H1 (cell line): Measurements from ENCODE around the gene SHISA7. TPM values are rescaled to one million over a fixed set of nuclear protein-coding genes. Genes with fewer than 3 reads are reported as not detected.

Experiments
- CTCF ChIA-PET: fragments of 300-600 bp; sonication (Branson Sonifier 250); formaldehyde crosslinking; loops from one replicate; lab custom pipeline; 2021; ENCODE audit not compliant: partially characterized antibody; lab: Charles Lee
- POLR2A ChIA-PET: fragments of 300-600 bp; sonication (Branson Sonifier 250); formaldehyde crosslinking; loops from one replicate; lab custom pipeline; 2021; ENCODE audit warnings: inconsistent platforms; ENCODE audit not compliant: partially characterized antibody; lab: Charles Lee
- DNase-seq, 2 experiments: peaks; one replicate each; pipeline versions ENCODE4 v3.0.0 to v3.0.0-alpha.2; 2010 to 2022; ENCODE audit warnings: low spot score in 2 of 2, low read depth in 1 of 2, mixed read lengths in 1 of 2
- FAIRE-seq: peaks from 2 replicates; lab custom pipeline; 2011; peaks lifted over from hg19 to GRCh38; lab: Jason Lieb, UNC
- H2AFZ ChIP-seq: 2 replicates; pipeline ENCODE4 v1.8.1; 2012; ENCODE audit warnings: low read length, inconsistent platforms
- H2AK5ac ChIP-seq: 2 replicates; pipeline ENCODE4 v1.6.1; 2013; ENCODE audit warnings: low read depth, low read length
- H2BK120ac ChIP-seq: replicated peaks from 2 replicates; pipeline ENCODE3; 2013; ENCODE audit warnings: low read depth, low read length, inconsistent platforms
- H2BK12ac ChIP-seq: 2 replicates; pipeline ENCODE4 v1.6.1; 2013; ENCODE audit warnings: low read depth, low read length
- H2BK15ac ChIP-seq: 2 replicates; pipeline ENCODE4 v1.6.1; 2013; ENCODE audit warnings: low read length
- H2BK20ac ChIP-seq: 2 replicates; pipeline ENCODE4 v1.6.1; 2013; ENCODE audit warnings: low read length
- H2BK5ac ChIP-seq: 2 replicates; pipeline ENCODE4 v1.6.1; 2013; ENCODE audit warnings: low read depth, low read length
- H3K14ac ChIP-seq: 2 replicates; pipeline ENCODE4 v1.6.1; 2013; ENCODE audit warnings: inconsistent platforms; ENCODE audit not compliant: insufficient read length
- H3K18ac ChIP-seq: 2 replicates; pipeline ENCODE4 v1.6.1; 2013; ENCODE audit warnings: low read length; ENCODE audit errors: extremely low read depth
- H3K23ac ChIP-seq: 2 replicates; pipeline ENCODE4 v1.6.1; 2013; ENCODE audit warnings: inconsistent platforms; ENCODE audit not compliant: insufficient read length
- H3K23me2 ChIP-seq: 2 replicates; pipeline ENCODE4 v1.6.1; 2013; ENCODE audit warnings: low read depth, low read length
- H3K27ac ChIP-seq: 2 replicates; pipeline ENCODE4 v1.6.1; 2011; ENCODE audit warnings: low read depth, low read length, inconsistent platforms
- H3K27me3 ChIP-seq, 4 experiments: replicated peaks in 1 of 4; 1 replicate in 1 of 4; 2 replicates in 3 of 4; pipeline versions ENCODE4 v1.6.1 to v1.8.1; 2011 to 2013; ENCODE audit warnings: low read length in 3 of 4, mild to moderate bottlenecking in 3 of 4, inconsistent platforms in 2 of 4, mixed read lengths in 2 of 4, moderate library complexity in 1 of 4; ENCODE audit not compliant: control insufficient read depth in 3 of 4, insufficient read depth in 3 of 4; ENCODE audit errors: extremely low read depth in 1 of 4
- H3K36me3 ChIP-seq, 4 experiments: 2 replicates each; pipeline versions ENCODE4 v1.6.1 to v1.8.1; 2011 to 2013; ENCODE audit warnings: mild to moderate bottlenecking in 4 of 4, low read length in 3 of 4, moderate library complexity in 2 of 4, control low read depth in 1 of 4, inconsistent platforms in 1 of 4; ENCODE audit not compliant: insufficient read depth in 4 of 4, control insufficient read depth in 2 of 4
- H3K4ac ChIP-seq: replicated peaks from 2 replicates; pipeline ENCODE3; 2013; ENCODE audit warnings: low read length, low read depth, mixed read lengths, inconsistent platforms; ENCODE audit not compliant: insufficient read length
- H3K4me1 ChIP-seq, 4 experiments: replicated peaks in 1 of 4; 1 replicate in 1 of 4; 2 replicates in 3 of 4; pipeline versions ENCODE4 v1.6.1 to v1.8.1; 2011 to 2013; ENCODE audit warnings: low read length in 3 of 4, inconsistent platforms in 2 of 4, mixed read lengths in 1 of 4; ENCODE audit not compliant: insufficient read depth in 4 of 4, control insufficient read depth in 3 of 4
- H3K4me2 ChIP-seq, 2 experiments: 2 replicates each; pipeline versions ENCODE4 v1.6.1 to v1.8.1; 2011 to 2013; ENCODE audit warnings: low read depth in 2 of 2, low read length in 2 of 2, control low read depth in 1 of 2, inconsistent platforms in 1 of 2, mild to moderate bottlenecking in 1 of 2; ENCODE audit not compliant: insufficient read depth in 1 of 2
- H3K4me3 ChIP-seq, 4 experiments: fragments of 200-600, 300-600 bp in 1 of 4; sonication (generic), shearing (Covaris generic), sonication (Bioruptor Twin) in 1 of 4; 2 replicates each; pipeline versions ENCODE4 v1.5.1 to v1.8.1; 2011 to 2016; ENCODE audit warnings: low read length in 4 of 4, low read depth in 3 of 4, control low read depth in 2 of 4, inconsistent platforms in 2 of 4, mild to moderate bottlenecking in 2 of 4, mixed read lengths in 1 of 4, moderate library complexity in 1 of 4; ENCODE audit not compliant: insufficient read depth in 2 of 4; ENCODE audit errors: extremely low read depth in 1 of 4
- H3K56ac ChIP-seq: replicated peaks from 2 replicates; pipeline ENCODE3; 2013; ENCODE audit warnings: low read depth, mild to moderate bottlenecking, mixed read lengths, low read length, inconsistent platforms; ENCODE audit not compliant: insufficient read length
- H3K79me1 ChIP-seq: 2 replicates; pipeline ENCODE4 v1.6.1; 2013; ENCODE audit warnings: low read depth, low read length, control low read depth
- H3K79me2 ChIP-seq, 2 experiments: 2 replicates each; pipeline versions ENCODE4 v1.6.1 to v1.8.1; 2012 to 2013; ENCODE audit warnings: low read length in 2 of 2, mild to moderate bottlenecking in 2 of 2, inconsistent platforms in 1 of 2; ENCODE audit not compliant: insufficient read depth in 2 of 2, control insufficient read depth in 1 of 2
- H3K9ac ChIP-seq, 4 experiments: replicated peaks in 1 of 4; 1 replicate in 1 of 4; 2 replicates in 3 of 4; pipeline versions ENCODE4 v1.6.1 to v1.8.1; 2011 to 2013; ENCODE audit warnings: low read depth in 3 of 4, low read length in 3 of 4, control low read depth in 2 of 4, mild to moderate bottlenecking in 2 of 4, moderate library complexity in 2 of 4, inconsistent platforms in 1 of 4; ENCODE audit errors: extremely low read depth in 1 of 4
- H3K9me3 ChIP-seq, 2 experiments: 2 replicates each; pipeline versions ENCODE4 v1.6.1 to v1.8.1; 2012 to 2013; ENCODE audit warnings: mild to moderate bottlenecking in 2 of 2, moderate library complexity in 2 of 2, control low read depth in 1 of 2, inconsistent platforms in 1 of 2, low read depth in 1 of 2, low read length in 1 of 2, mixed read lengths in 1 of 2; ENCODE audit not compliant: insufficient read depth in 2 of 2
- H4K20me1 ChIP-seq, 2 experiments: replicated peaks in 1 of 2; 2 replicates each; pipeline versions ENCODE3 to v1.8.1; 2011 to 2013; ENCODE audit warnings: inconsistent platforms in 2 of 2, low read length in 2 of 2, mild to moderate bottlenecking in 1 of 2; ENCODE audit not compliant: insufficient read depth in 2 of 2, control insufficient read depth in 1 of 2
- H4K5ac ChIP-seq: 2 replicates; pipeline ENCODE4 v1.6.1; 2013; ENCODE audit warnings: low read length, low read depth, mixed read lengths, inconsistent platforms; ENCODE audit not compliant: insufficient read length
- H4K8ac ChIP-seq: 2 replicates; pipeline ENCODE4 v1.8.0; 2013; ENCODE audit warnings: mild to moderate bottlenecking, moderate library complexity, low read length, inconsistent platforms; ENCODE audit not compliant: insufficient read depth; ENCODE audit errors: extremely low read depth
- H4K91ac ChIP-seq: replicated peaks from 2 replicates; pipeline ENCODE3; 2013; ENCODE audit warnings: low read length, mixed read lengths, inconsistent platforms; ENCODE audit not compliant: insufficient read length
- CEBPB ChIP-seq: IDR thresholded peaks from 2 replicates; pipeline ENCODE4 v1.6.1; 2012; ENCODE audit warnings: low read depth, low read length
- EP300 ChIP-seq, 2 experiments: IDR thresholded peaks; 1 replicate in 1 of 2; 2 replicates in 1 of 2; pipeline ENCODE4 v1.6.1; 2011 to 2012; ENCODE audit warnings: low read depth in 2 of 2, low read length in 2 of 2, mild to moderate bottlenecking in 2 of 2, borderline replicate concordance in 1 of 2, inconsistent platforms in 1 of 2, moderate library complexity in 1 of 2
- JUND ChIP-seq: IDR thresholded peaks from 2 replicates; pipeline ENCODE4 v1.6.1; 2011; ENCODE audit warnings: mild to moderate bottlenecking, improper control_type of control experiment, low read length
- KDM5A ChIP-seq: fragments of 200-600 bp; IDR thresholded peaks from 2 replicates; pipeline ENCODE4 v1.7.1; 2012; ENCODE audit warnings: mild to moderate bottlenecking, low read length, inconsistent platforms, mixed read lengths
- MAX ChIP-seq: IDR thresholded peaks from 2 replicates; pipeline ENCODE4 v1.6.1; 2012; ENCODE audit warnings: inconsistent platforms
- POLR2A ChIP-seq, 2 experiments: IDR thresholded peaks; 1 replicate in 1 of 2; 2 replicates in 1 of 2; pipeline ENCODE4 v1.6.1; 2011; ENCODE audit warnings: low read depth in 2 of 2, low read length in 2 of 2, mild to moderate bottlenecking in 2 of 2; ENCODE audit errors: control extremely low read depth in 1 of 2
- RNF2 ChIP-seq: fragments of 200-900, 300-1000 bp; sonication (generic); IDR thresholded peaks from 2 replicates; pipeline ENCODE4 v1.7.1; 2016; ENCODE audit warnings: borderline replicate concordance, low read depth, mild to moderate bottlenecking, antibody characterized with exemption, low read length; ENCODE audit not compliant: poor library complexity, severe bottlenecking; ENCODE audit errors: missing control alignments
- SAP30 ChIP-seq: fragments of 300-600 bp; sonication (generic); IDR thresholded peaks from 2 replicates; pipeline ENCODE4 v1.7.1; 2012; ENCODE audit warnings: low read length, moderate library complexity, mild to moderate bottlenecking, inconsistent platforms; ENCODE audit not compliant: insufficient read depth, insufficient replicate concordance
- TAF1 ChIP-seq: IDR thresholded peaks from 2 replicates; pipeline ENCODE4 v1.6.1; 2011; ENCODE audit warnings: mild to moderate bottlenecking, low read depth, low read length
- WGBS, 2 experiments: shearing (Covaris generic) in 1 of 2; methylation state at CpG; one replicate each; pipeline versions ENCODE4 v1.1.6 to v1.1.7; 2013 to 2015; ENCODE audit warnings: low lambda C conversion rate in 2 of 2, mixed read lengths in 2 of 2, inconsistent platforms in 1 of 2, low coverage in 1 of 2, missing lambda C conversion rate in 1 of 2; ENCODE audit not compliant: insufficient replicate concordance in 2 of 2, insufficient coverage in 1 of 2, insufficient read length in 1 of 2; ENCODE audit errors: extremely low coverage in 1 of 2, missing lambda C conversion rate in 1 of 2; 5-methylcytosine and 5-hydroxymethylcytosine counted together
- polyA plus RNA-seq, 7 experiments: library from polyadenylated mRNA; depleted of rRNA in 3 of 7; stranded (reverse) in 5 of 7; unstranded in 2 of 7; fragments of >200 nt in 5 of 7; fragments of 200-250 nt in 2 of 7; gene quantifications; 1 replicate in 5 of 7; 2 replicates in 1 of 7; 4 replicates in 1 of 7; pipeline versions ENCODE4 v1.2.1 to v1.2.3, GENCODE V29; 2011 to 2013; ENCODE audit warnings: missing spikeins in 2 of 7, mixed read lengths in 2 of 7
- total RNA-seq: library from RNA; stranded (reverse); fragmentation: NEBNext Ultra II Directional; extraction: Animal tissue kit (Norgen Biotek cat#: 25700); gene quantifications from 2 replicates; pipeline ENCODE4 v1.2.1, GENCODE V29; 2021

The SHISA7 gene
- total and polyA plus RNA-seq, 2 of the 8 experiments (the other 6 are each of a cell fraction or from before 2014, with no cell fraction given): 0.76 to 1.0 TPM

DNA sequence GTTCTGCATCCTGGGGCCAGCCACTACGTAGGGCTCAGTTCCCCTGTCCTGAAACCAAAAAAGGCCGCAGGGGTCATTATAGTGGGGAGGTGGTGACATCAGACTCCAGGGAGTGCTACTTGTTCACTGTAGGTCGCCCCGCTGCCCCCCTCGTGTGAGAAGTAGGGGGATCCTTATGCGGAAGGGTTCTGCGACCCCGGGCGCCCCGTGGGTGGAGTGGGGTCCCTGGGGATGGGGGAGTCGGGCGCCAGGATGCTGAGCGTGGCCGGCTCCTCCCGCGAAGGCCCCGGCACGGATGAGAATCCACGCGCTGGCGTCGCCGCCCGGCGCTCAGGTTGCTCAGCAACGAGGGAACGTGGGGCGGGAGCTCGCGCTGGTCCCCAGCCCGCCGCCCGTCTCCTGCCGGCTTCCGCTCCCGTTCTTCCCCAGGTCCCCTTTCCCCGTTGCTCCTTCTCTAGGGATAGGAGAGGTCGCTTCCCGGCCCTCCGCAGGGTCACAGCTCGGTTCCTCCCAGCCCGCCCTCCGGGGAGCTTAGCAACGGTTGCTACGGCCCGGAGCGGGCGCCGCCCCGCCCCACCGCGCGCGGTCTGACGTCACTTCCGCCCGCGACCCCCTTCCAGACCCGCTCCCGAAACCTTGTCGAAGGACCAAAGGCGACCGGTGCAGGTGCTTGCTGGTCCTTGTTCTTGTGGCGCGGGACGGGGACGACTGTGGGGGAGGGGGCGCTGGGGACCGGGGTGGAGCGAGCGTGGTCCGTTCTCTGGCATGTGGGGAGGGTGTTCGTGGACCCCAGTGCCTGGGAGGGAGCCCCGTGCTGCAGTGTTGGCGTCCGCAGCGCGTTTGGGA, 41.7 kb upstream of the SHISA7 start, which contains the start of gene NAT14:
Gene NAT14 (plus strand): TSS at position 596 of the 846 bp plus-strand sequence. CDS start 521 bp downstream, outside the sequence.
- H2BK20ac ChIP-seq: no peak within 1 kb of the TSS
- peak; percentile 68 to 97 for DNase-seq
- peak within 1 kb of the TSS; percentile 87; the same call in 1 of the 2 replicates for H4K8ac ChIP-seq
- WGBS, 2 experiments: 1% methylated on average over 50 of the region's 78 CpGs; no CpG with 5 or more reads in 1 of the 2 experiments
- peak within 1 kb of the TSS; percentile 82 for H3K56ac ChIP-seq
- peaks cover 0 to 50% (median 36%) of the 10 kb centered on the region in 4 experiments; a peak in 6 of 7 replicates for H3K4me1 ChIP-seq
- no peaks in the 10 kb centered on the region for H3K27me3 ChIP-seq
- H3K79me2 ChIP-seq: peaks cover 0 to 5% of the 10 kb centered on the region in 2 experiments; a peak in 1 of 4 replicates
- H4K5ac ChIP-seq: peak within 1 kb of the TSS; percentile 70
- peaks cover 0 to 6% of the 10 kb centered on the region in 2 experiments for H4K20me1 ChIP-seq
- H3K4me2 ChIP-seq: peak within 1 kb of the TSS; percentile 68 to 89
- peak within 1 kb of the TSS; percentile 78 for H3K4ac ChIP-seq
- H3K79me1 ChIP-seq: peaks cover 4% of the 10 kb centered on the region; the same call in 1 of the 2 replicates
- peak within 1 kb of the TSS; percentile 69; the same call in 1 of the 2 replicates for H3K27ac ChIP-seq
- POLR2A ChIA-PET: interaction anchor here (0.6 to 6.8 kb wide), 17 partner anchors 8 to 667 kb away, joined by 3 to 50 read pairs (median 6); partner anchors contain the start of genes FIZ1, ZNF628 and ZNF865
- no peak for FAIRE-seq
- peak within 1 kb of the TSS; percentile 46 to 88 (median 76) for H3K4me3 ChIP-seq
- peak within 1 kb of the TSS in 3 of 4 experiments; percentile 53 to 60 (median 56); a peak in 6 of 7 replicates for H3K9ac ChIP-seq
- peak within 1 kb of the TSS; percentile 87; the same call in 1 of the 2 replicates for H2BK5ac ChIP-seq
- no peak within 1 kb of the TSS for H3K14ac ChIP-seq
- peaks cover 0 to 10% (median 0%) of the 10 kb centered on the region in 4 experiments; a peak in 2 of 8 replicates for H3K36me3 ChIP-seq
- peaks cover 11% of the 10 kb centered on the region for H3K23me2 ChIP-seq
- no peaks in the 10 kb centered on the region for H3K9me3 ChIP-seq
- CTCF ChIA-PET: interaction anchor here (1.0 to 3.9 kb wide), 8 partner anchors 12 to 183 kb away, joined by 3 to 28 read pairs (median 4); partner anchors contain the start of gene ZNF865
- peak within 1 kb of the TSS; percentile 39; the same call in 1 of the 2 replicates for H2BK12ac ChIP-seq
- H3K23ac ChIP-seq: no peak within 1 kb of the TSS
- H4K91ac ChIP-seq: peak within 1 kb of the TSS; percentile 81
- H2AFZ ChIP-seq: no peak within 1 kb of the TSS
- peak within 1 kb of the TSS; percentile 60 for H3K18ac ChIP-seq
- H2BK15ac ChIP-seq: peak within 1 kb of the TSS; percentile 88; the same call in 1 of the 2 replicates
- H2BK120ac ChIP-seq: no peak within 1 kb of the TSS
- H2AK5ac ChIP-seq: no peak within 1 kb of the TSS
- TF ChIP-seq JUND: peak; percentile 77
- peak in 1 of 2 experiments; percentile 55; a peak in 2 of 3 replicates for TF ChIP-seq POLR2A (IDR thresholded peaks at IDR 0.05; ENCODE audit: control extremely low read depth in 1 of 2, low read depth in 2 of 2, low read length in 2 of 2)
- TF ChIP-seq EP300 (IDR thresholded peaks at IDR 0.05; ENCODE audit: borderline replicate concordance in 1 of 2, low read depth in 2 of 2, low read length in 2 of 2): peak in 1 of 2 experiments; percentile 50; a peak in 1 of 3 replicates
- TF ChIP-seq SAP30: no peak
- no peak; the same call in 1 of the 2 replicates for TF ChIP-seq MAX
- peak; percentile 70 for TF ChIP-seq TAF1
- 0 out of 2 replicates have a peak, but pooled peaks have one; percentile 22 for TF ChIP-seq CEBPB
- TF ChIP-seq RNF2: no peak
- TF ChIP-seq KDM5A: no peak
